B cell (primary cell): ENCODE results near the gene CSAG3. TPM values are rescaled to one million over a fixed set of nuclear protein-coding genes. Genes with fewer than 3 reads are reported as not detected.

Experiments
- ATAC-seq: fragments of 200-7000 bp; cut with Tn5 transposase; one replicate; pipeline ENCODE4 v1.10.0; 2021; ENCODE audit warnings: low read depth, mild to moderate bottlenecking, moderate number of reproducible peaks, moderate library complexity
- CTCF ChIA-PET: fragments of 350-600 bp; sonication (Branson Sonifier 250); formaldehyde crosslinking; loops from one replicate; lab custom pipeline; 2021; ENCODE audit warnings: antibody characterized with exemption, inconsistent platforms; lab: Charles Lee
- POLR2A ChIA-PET: fragments of 350-600 bp; sonication (Branson Sonifier 250); formaldehyde crosslinking; loops from one replicate; lab custom pipeline; 2021; ENCODE audit warnings: antibody characterized with exemption; lab: Charles Lee
- DNase-seq: peaks from one replicate; pipeline ENCODE4 v3.0.0; 2013
- H2AFZ ChIP-seq: 2 replicates; pipeline ENCODE4 v1.6.1; 2012; ENCODE audit warnings: mild to moderate bottlenecking, low read depth, low read length; ENCODE audit not compliant: insufficient read depth, poor library complexity, severe bottlenecking
- H3K27ac ChIP-seq, 2 donors: 1 replicate in 1 of 2; 2 replicates in 1 of 2; pipeline ENCODE4 v1.5.1; 2012 to 2013; ENCODE audit warnings: low read length in 2 of 2, mild to moderate bottlenecking in 2 of 2, moderate library complexity in 1 of 2
- H3K27me3 ChIP-seq, 4 experiments: fragments of 200-600 bp in 1 of 4; sonication (generic) in 1 of 4; replicated peaks in 1 of 4; 1 replicate in 2 of 4; 2 replicates in 2 of 4; pipeline versions ENCODE4 v1.6.1 to v1.7.0; 2013 to 2016; ENCODE audit warnings: low read length in 3 of 4, mild to moderate bottlenecking in 2 of 4, mixed read lengths in 1 of 4, moderate library complexity in 1 of 4; ENCODE audit not compliant: insufficient read depth in 4 of 4, control insufficient read depth in 3 of 4; ENCODE audit errors: control extremely low read depth in 1 of 4
- H3K36me3 ChIP-seq, 2 experiments: replicated peaks in 1 of 2; 1 replicate in 1 of 2; 2 replicates in 1 of 2; pipeline versions ENCODE4 v1.6.1 to v1.7.1; 2013; ENCODE audit warnings: low read length in 1 of 2; ENCODE audit not compliant: insufficient read depth in 2 of 2, control insufficient read depth in 1 of 2; ENCODE audit errors: control extremely low read depth in 1 of 2, extremely low read depth in 1 of 2
- H3K4me1 ChIP-seq, 2 donors: fragments of 200-600 bp in 1 of 2; sonication (generic) in 1 of 2; 1 replicate in 1 of 2; 2 replicates in 1 of 2; pipeline versions ENCODE4 v1.5.1 to v1.6.1; 2013 to 2017; ENCODE audit warnings: low read length in 2 of 2; ENCODE audit not compliant: control insufficient read depth in 2 of 2, insufficient read depth in 2 of 2
- H3K4me2 ChIP-seq: replicated peaks from 2 replicates; pipeline ENCODE3; 2012; ENCODE audit warnings: mild to moderate bottlenecking, low read depth, low read length; ENCODE audit not compliant: poor library complexity, severe bottlenecking
- H3K4me3 ChIP-seq, 5 experiments: fragments of 200-600 bp in 1 of 5; sonication (generic) in 1 of 5; 1 replicate in 3 of 5; 2 replicates in 2 of 5; pipeline versions ENCODE4 v1.5.1 to v1.7.0; 2011 to 2016; ENCODE audit warnings: low read length in 4 of 5, mild to moderate bottlenecking in 4 of 5, low read depth in 2 of 5, control low read depth in 1 of 5, moderate library complexity in 1 of 5; ENCODE audit not compliant: insufficient read depth in 1 of 5; ENCODE audit errors: control extremely low read depth in 1 of 5, extremely low read depth in 1 of 5
- H3K79me2 ChIP-seq: fragments of 200-600 bp; sonication (generic); one replicate; pipeline ENCODE4 v1.6.0; 2016; ENCODE audit warnings: low read length; ENCODE audit not compliant: control insufficient read depth, insufficient read depth
- H3K9ac ChIP-seq: fragments of 200-600 bp; sonication (generic); 2 replicates; pipeline ENCODE4 v1.6.1; 2017; ENCODE audit warnings: mild to moderate bottlenecking, low read length, moderate library complexity
- H3K9me3 ChIP-seq, 3 donors: one replicate each; pipeline versions ENCODE4 v1.6.1 to v1.7.1; 2013; ENCODE audit warnings: low read length in 2 of 3; ENCODE audit not compliant: control insufficient read depth in 2 of 3, insufficient read depth in 1 of 3; ENCODE audit errors: control extremely low read depth in 1 of 3
- H4K20me1 ChIP-seq: 2 replicates; pipeline ENCODE4 v1.6.0; 2012; ENCODE audit warnings: mild to moderate bottlenecking, low read length; ENCODE audit not compliant: insufficient read depth, control insufficient read depth, poor library complexity, severe bottlenecking
- H3K27ac Mint-ChIP-seq: one replicate; pipeline ENCODE4 v1.8.0; 2021; ENCODE audit warnings: mixed read lengths
- H3K27me3 Mint-ChIP-seq: one replicate; pipeline ENCODE4 v1.8.0; 2021; ENCODE audit warnings: mixed read lengths
- H3K4me1 Mint-ChIP-seq: one replicate; pipeline ENCODE4 v1.8.0; 2021; ENCODE audit warnings: mixed read lengths
- H3K4me3 Mint-ChIP-seq: one replicate; pipeline ENCODE4 v1.8.0; 2021; ENCODE audit warnings: mixed read lengths
- H3K9me3 Mint-ChIP-seq: one replicate; pipeline ENCODE4 v1.8.0; 2022; ENCODE audit warnings: mixed read lengths; ENCODE audit not compliant: insufficient read depth
- EZH2 ChIP-seq: IDR thresholded peaks from 2 replicates; pipeline ENCODE4 v1.6.1; 2012; ENCODE audit warnings: borderline replicate concordance, low read depth, mild to moderate bottlenecking, moderate library complexity, low read length; ENCODE audit not compliant: insufficient read depth, poor library complexity, severe bottlenecking
- WGBS: methylation state at CpG from one replicate; pipeline ENCODE4 v1.1.5; 2013; ENCODE audit warnings: missing lambda C conversion rate; ENCODE audit not compliant: insufficient coverage; 5-methylcytosine and 5-hydroxymethylcytosine counted together
- intact Hi-C: fragments of 100-400 bp; cut with micrococcal nuclease; formaldehyde crosslinking; loops from one replicate; pipeline ENCODE4 v1.10.0; 2022
- polyA plus RNA-seq: library from polyadenylated mRNA; depleted of rRNA; stranded (reverse); fragments of >200 nt; gene quantifications from 2 replicates; pipeline ENCODE4 v1.2.3, GENCODE V29; 2012
- total RNA-seq, 2 donors: library from RNA; stranded (reverse); fragments of 120-200 nt in 1 of 2; gene quantifications; 1 replicate in 1 of 2; 2 replicates in 1 of 2; pipeline versions ENCODE4 v1.2.3 to v1.2.4, GENCODE V29; 2013 to 2022
- TF ChIP-seq, protein P1 (sequence below): fragments of 200-600 bp; IDR thresholded peaks from one replicate; pipeline ENCODE4 v1.8.0; 2022; ENCODE audit warnings: antibody characterized with exemption, mild to moderate bottlenecking

The CSAG3 gene
- total and polyA plus RNA-seq, 2 donors (not counting 1 experiment from before 2014, with no cell fraction given): not detected

DNA sequence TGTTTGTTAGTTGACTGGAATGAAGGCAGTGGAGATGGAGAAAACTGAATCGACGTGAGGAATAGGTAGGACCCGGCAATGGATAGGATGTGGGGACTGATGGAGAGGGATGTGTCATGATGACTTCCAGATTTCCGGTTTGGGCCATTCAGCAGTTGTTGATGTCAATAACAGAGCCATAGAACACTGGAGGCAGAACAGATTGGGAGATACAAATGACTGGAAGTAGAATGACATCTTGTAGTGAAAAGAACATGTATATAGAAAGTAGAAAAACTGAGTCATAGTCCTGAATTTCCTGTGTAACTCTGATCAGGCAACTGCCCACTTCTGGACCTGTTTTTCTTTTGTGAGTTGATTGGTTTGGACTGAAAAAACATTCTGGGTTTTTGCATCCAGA is 47.0 kb downstream of the CSAG3 start:
- DNase-seq (no peak), ATAC-seq (no peak)
- Mint-ChIP-seq H3K9me3 (no peaks in the 10 kb centered on the region), H3K27ac (no peak overlapping the region), H3K4me1 (no peaks in the 10 kb centered on the region), H3K4me3 (no peak overlapping the region), H3K27me3 (peaks cover 28% of the 10 kb centered on the region)
- no peak overlapping the region for H3K9ac ChIP-seq
- H3K36me3 ChIP-seq: no peaks in the 10 kb centered on the region
- no peak overlapping the region for H3K27ac ChIP-seq
- ChIA-PET POLR2A (no interaction called here), CTCF (no interaction called here)
- intact Hi-C loops: no loop called here
- TF ChIP-seq EZH2: no peak
- TF ChIP-seq, protein P1, sequence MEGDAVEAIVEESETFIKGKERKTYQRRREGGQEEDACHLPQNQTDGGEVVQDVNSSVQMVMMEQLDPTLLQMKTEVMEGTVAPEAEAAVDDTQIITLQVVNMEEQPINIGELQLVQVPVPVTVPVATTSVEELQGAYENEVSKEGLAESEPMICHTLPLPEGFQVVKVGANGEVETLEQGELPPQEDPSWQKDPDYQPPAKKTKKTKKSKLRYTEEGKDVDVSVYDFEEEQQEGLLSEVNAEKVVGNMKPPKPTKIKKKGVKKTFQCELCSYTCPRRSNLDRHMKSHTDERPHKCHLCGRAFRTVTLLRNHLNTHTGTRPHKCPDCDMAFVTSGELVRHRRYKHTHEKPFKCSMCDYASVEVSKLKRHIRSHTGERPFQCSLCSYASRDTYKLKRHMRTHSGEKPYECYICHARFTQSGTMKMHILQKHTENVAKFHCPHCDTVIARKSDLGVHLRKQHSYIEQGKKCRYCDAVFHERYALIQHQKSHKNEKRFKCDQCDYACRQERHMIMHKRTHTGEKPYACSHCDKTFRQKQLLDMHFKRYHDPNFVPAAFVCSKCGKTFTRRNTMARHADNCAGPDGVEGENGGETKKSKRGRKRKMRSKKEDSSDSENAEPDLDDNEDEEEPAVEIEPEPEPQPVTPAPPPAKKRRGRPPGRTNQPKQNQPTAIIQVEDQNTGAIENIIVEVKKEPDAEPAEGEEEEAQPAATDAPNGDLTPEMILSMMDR: no peak
- H3K9me3 ChIP-seq: no peaks in the 10 kb centered on the region
- H3K4me1 ChIP-seq: no peaks in the 10 kb centered on the region
- H2AFZ ChIP-seq: no peak overlapping the region
- 90% methylated on average over 2 of the region's 4 CpGs for WGBS
- no peaks in the 10 kb centered on the region for H4K20me1 ChIP-seq
- no peaks in the 10 kb centered on the region for H3K79me2 ChIP-seq
- no peak overlapping the region for H3K4me3 ChIP-seq
- no peak overlapping the region for H3K4me2 ChIP-seq
- H3K27me3 ChIP-seq: no peaks in the 10 kb centered on the region

Other genes with a start within 250 kb of the CSAG3 start
- gene GABRQ, start 121.3 kb upstream of the CSAG3 start, total RNA-seq: not detected in 2 replicates
- gene GABRQ, start 121.3 kb upstream of the CSAG3 start, polyA plus RNA-seq: not detected in 2 replicates
- not detected in 2 replicates for gene MAGEA3, start 60.4 kb upstream of the CSAG3 start, total RNA-seq
- not detected in 2 replicates for gene MAGEA3, start 60.4 kb upstream of the CSAG3 start, polyA plus RNA-seq
- gene CSAG2, start 49.9 kb upstream of the CSAG3 start, total RNA-seq: not detected in 2 replicates
- not detected in 2 replicates for gene CSAG2, start 49.9 kb upstream of the CSAG3 start, polyA plus RNA-seq
- not detected in 2 replicates for gene MAGEA2B, start 44.6 kb upstream of the CSAG3 start, total RNA-seq
- gene MAGEA2B, start 44.6 kb upstream of the CSAG3 start, polyA plus RNA-seq: not detected in 2 replicates
- not detected in 2 replicates for gene CSAG1, start 25.5 kb upstream of the CSAG3 start, total RNA-seq
- not detected in 2 replicates for gene CSAG1, start 25.5 kb upstream of the CSAG3 start, polyA plus RNA-seq
- gene MAGEA12, start 25.5 kb upstream of the CSAG3 start, total RNA-seq: not detected in 2 replicates
- gene MAGEA12, start 25.5 kb upstream of the CSAG3 start, polyA plus RNA-seq: not detected in 2 replicates
- gene MAGEA2, start 5.4 kb upstream of the CSAG3 start, total RNA-seq: not detected in 2 replicates
- not detected in 2 replicates for gene MAGEA2, start 5.4 kb upstream of the CSAG3 start, polyA plus RNA-seq
- gene MAGEA6, start 10.5 kb downstream of the CSAG3 start, total RNA-seq: not detected in 2 replicates
- gene MAGEA6, start 10.5 kb downstream of the CSAG3 start, polyA plus RNA-seq: not detected in 2 replicates
- gene CETN2, start 71.5 kb downstream of the CSAG3 start, total RNA-seq: 9.4 and 11.1 TPM in 2 replicates
- gene CETN2, start 71.5 kb downstream of the CSAG3 start, polyA plus RNA-seq: 3.3 and 3.7 TPM in 2 replicates
- 8.5 and 10.3 TPM in 2 replicates for gene NSDHL, start 71.8 kb downstream of the CSAG3 start, total RNA-seq
- 3.1 and 4.9 TPM in 2 replicates for gene NSDHL, start 71.8 kb downstream of the CSAG3 start, polyA plus RNA-seq
- 0.89 and 1.7 TPM in 2 replicates for gene ZNF185, start 138.8 kb downstream of the CSAG3 start, total RNA-seq
- gene ZNF185, start 138.8 kb downstream of the CSAG3 start, polyA plus RNA-seq: 2.3 and 2.7 TPM in 2 replicates
- gene PNMA5, start 234.9 kb downstream of the CSAG3 start, total RNA-seq: 0.62 and 1.1 TPM in 2 replicates
- 0.35 and 0.49 TPM in 2 replicates for gene PNMA5, start 234.9 kb downstream of the CSAG3 start, polyA plus RNA-seq